Lung microvascular endothelial cell (primary cell): ENCODE results near the gene BMP15. TPM values are rescaled to one million over a fixed set of nuclear protein-coding genes. Genes with fewer than 3 reads are reported as not detected.

Experiments used
- total RNA-seq: library from RNA; depleted of rRNA; stranded (reverse); fragments of >200 nt; gene quantifications from 2 replicates; pipeline ENCODE4 v1.2.1, GENCODE V29; 2014

Gene BMP15
- total RNA-seq, 1 donor from 2014 or later, result not detected

Other genes with a start within 250 kb of the BMP15 start
- gene SHROOM4, start 96.5 kb upstream of the BMP15 start, total RNA-seq, result 22.9 and 27.6 TPM in 2 replicates